ENCODE measurements around the gene OR6Y1.
A peak's percentile ranks its signal among the peaks of the same experiment; 100 is the strongest.

Gene OR6Y1

GRCh38 chr1:158554352-158554751 lies at the start of gene OR6Y1:
TSS of gene OR6Y1 (minus strand) at chr1:158554405. CDS start at chr1:158548105, 6,300 bp downstream.
- no peak for DNase-seq (ENCODE audit: low spot score)

GRCh38 chr1:158600735-158601134 lies 46.5 kb upstream of the OR6Y1 start:
- DNase-seq (ENCODE audit: low spot score), result no peak

- DNase-seq (ENCODE audit: low spot score), result no peak
These were observed 32.7 kb upstream of the OR6Y1 start for GRCh38 chr1:158586942-158587341.

- no peak for DNase-seq (ENCODE audit: low spot score)
These were observed 29.8 kb upstream of the OR6Y1 start for GRCh38 chr1:158583962-158584361.

- DNase-seq (ENCODE audit: low spot score), result no peak
These were observed 25.5 kb upstream of the OR6Y1 start, which contains the start of gene OR10X1 for GRCh38 chr1:158579733-158580132. TSS of gene OR10X1 (minus strand) at chr1:158579899. CDS start at chr1:158579899, 0 bp downstream.

GRCh38 chr1:158577561-158577960 lies 23.4 kb upstream of the OR6Y1 start:
- DNase-seq (ENCODE audit: low spot score), result no peak

GRCh38 chr1:158572226-158572625 lies 18.0 kb upstream of the OR6Y1 start:
- DNase-seq (ENCODE audit: low spot score), result no peak

GRCh38 chr1:158570480-158570879 lies 16.3 kb upstream of the OR6Y1 start, which contains the start of gene OR6P1:
TSS of gene OR6P1 (minus strand) at chr1:158570580. CDS start at chr1:158563604, 6,976 bp downstream.
- DNase-seq (ENCODE audit: low spot score), result no peak

- no peak for DNase-seq (ENCODE audit: low spot score)
These were observed 10.4 kb upstream of the OR6Y1 start for GRCh38 chr1:158564608-158565007.

GRCh38 chr1:158563853-158564252 lies 9.6 kb upstream of the OR6Y1 start:
- no peak for DNase-seq (ENCODE audit: low spot score)

- DNase-seq (ENCODE audit: low spot score), result no peak
These were observed 5.5 kb upstream of the OR6Y1 start for GRCh38 chr1:158559696-158560095.

- no peak for DNase-seq (ENCODE audit: low spot score)
These were observed 1.9 kb downstream of the OR6Y1 start for GRCh38 chr1:158552296-158552695.

- DNase-seq (ENCODE audit: low spot score), result no peak
These were observed 6.7 kb downstream of the OR6Y1 start for GRCh38 chr1:158547533-158547932.

- DNase-seq (ENCODE audit: low spot score), result no peak
These were observed 16.6 kb downstream of the OR6Y1 start for GRCh38 chr1:158537609-158538008.

GRCh38 chr1:158534496-158534895 lies 19.7 kb downstream of the OR6Y1 start:
- DNase-seq (ENCODE audit: low spot score), result no peak

- peak; percentile 27 for DNase-seq (ENCODE audit: low spot score)
These were observed 26.9 kb downstream of the OR6Y1 start for GRCh38 chr1:158527190-158527815.

- no peak for DNase-seq (ENCODE audit: low spot score)
These were observed 32.5 kb downstream of the OR6Y1 start for GRCh38 chr1:158521666-158522058.

- no peak for DNase-seq (ENCODE audit: low spot score)
These were observed 33.1 kb downstream of the OR6Y1 start for GRCh38 chr1:158520955-158521665.

- no peak for DNase-seq (ENCODE audit: low spot score)
These were observed 34.2 kb downstream of the OR6Y1 start for GRCh38 chr1:158520021-158520420.

GRCh38 chr1:158516966-158517365 lies 37.2 kb downstream of the OR6Y1 start:
- peak; percentile 13 for DNase-seq (ENCODE audit: low spot score)

- DNase-seq (ENCODE audit: low spot score), result no peak
These were observed 44.6 kb downstream of the OR6Y1 start for GRCh38 chr1:158509471-158510156.

GRCh38 chr1:158507511-158507910 lies 46.7 kb downstream of the OR6Y1 start:
- no peak for DNase-seq (ENCODE audit: low spot score)

Data from Ammon's horn (tissue), 1 donor.